Activated naive CD8-positive, alpha-beta T cell treated with anti-CD3 and anti-CD28 coated beads, Interleukin-2, amount 10 ng/mL, durations not matched to agents 7 days and 5 days (primary cell): ENCODE results near the gene LHX3. TPM values are rescaled to one million over a fixed set of nuclear protein-coding genes. Genes with fewer than 3 reads are reported as not detected.

ENCODE experiments used
- ATAC-seq: fragments of 150-1000 bp; cut with Tn5 transposase; one replicate; pipeline ENCODE4 v1.10.0; 2021; ENCODE audit warnings: low read depth, moderate library complexity
- POLR2A ChIA-PET: fragments of 350-600 bp; sonication (Branson Sonifier 250); formaldehyde crosslinking; loops from one replicate; lab custom pipeline; 2021; ENCODE audit warnings: antibody characterized with exemption; lab: Charles Lee
- DNase-seq: peaks from one replicate; pipeline ENCODE4 v3.0.0; 2021
- H3K27ac Mint-ChIP-seq: one replicate; pipeline ENCODE4 v1.8.0; 2022; ENCODE audit warnings: mild to moderate bottlenecking, mixed read lengths
- H3K27me3 Mint-ChIP-seq: one replicate; pipeline ENCODE4 v1.8.0; 2022; ENCODE audit warnings: mild to moderate bottlenecking, moderate library complexity, mixed read lengths
- H3K36me3 Mint-ChIP-seq: one replicate; pipeline ENCODE4 v1.8.0; 2021; ENCODE audit warnings: mild to moderate bottlenecking, mixed read lengths
- H3K4me1 Mint-ChIP-seq: one replicate; pipeline ENCODE4 v1.8.0; 2021; ENCODE audit warnings: mixed read lengths
- H3K4me3 Mint-ChIP-seq: one replicate; pipeline ENCODE4 v1.8.0; 2022; ENCODE audit warnings: mild to moderate bottlenecking, moderate library complexity, mixed read lengths
- H3K9me3 Mint-ChIP-seq: one replicate; pipeline ENCODE4 v1.8.0; 2021; ENCODE audit warnings: mixed read lengths
- total RNA-seq, 2 experiments: library from RNA; stranded (reverse); gene quantifications; one replicate each; pipeline ENCODE4 v1.2.3, GENCODE V29; 2021

Gene LHX3
- total RNA-seq, 2 experiments from 2014 or later = not detected

DNA sequence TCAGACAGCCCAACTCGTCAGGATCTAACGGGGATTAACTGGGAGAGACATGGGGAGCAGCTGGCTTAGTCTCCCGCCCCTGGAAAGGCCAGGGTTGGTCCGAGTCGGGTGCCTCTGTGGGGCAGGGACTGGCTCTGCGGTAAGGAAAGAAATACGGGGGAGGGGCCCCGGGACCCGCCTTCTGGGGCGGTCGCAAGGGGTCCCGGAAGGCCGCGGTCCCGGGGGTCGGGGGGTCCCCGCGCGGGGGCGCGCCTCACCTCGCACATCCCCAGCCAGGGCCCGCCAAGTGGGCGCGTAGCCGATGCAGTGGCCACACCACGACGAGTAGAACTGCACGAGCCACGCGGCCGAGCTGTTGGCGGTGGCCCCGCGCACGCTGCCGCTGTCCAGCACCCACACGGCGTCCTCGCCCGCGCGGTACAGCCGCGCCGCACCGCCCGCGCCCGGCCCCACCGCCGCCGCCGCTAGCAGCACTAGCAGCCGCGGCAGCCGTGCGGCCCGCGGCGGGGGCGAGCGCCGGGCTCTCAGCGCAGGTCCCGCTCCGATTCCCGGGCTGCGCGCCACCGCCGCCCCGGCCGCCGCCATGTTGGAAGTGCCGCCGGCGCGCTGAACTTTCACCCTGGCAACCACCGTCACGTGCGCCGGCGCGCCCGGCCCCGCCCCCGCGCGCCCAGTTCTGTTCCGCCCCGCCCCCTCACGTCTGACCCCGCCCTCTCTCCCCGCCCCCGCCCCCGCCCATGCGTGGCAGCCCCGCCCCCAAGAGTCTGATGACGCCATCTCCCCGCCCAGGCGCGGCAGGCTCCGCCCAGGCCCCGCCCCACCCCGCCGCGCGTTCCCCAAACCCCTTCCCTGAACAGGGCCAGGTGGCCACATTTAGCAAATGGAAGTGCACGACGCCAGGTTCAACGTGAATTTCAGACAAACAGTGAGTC, 40.6 kb upstream of the LHX3 start, which contains the start of gene QSOX2:
Gene QSOX2 (minus strand): TSS at position 594 of the 932 bp plus-strand sequence. CDS start 9 bp downstream, at position 585.
- peak within 1 kb of the TSS; percentile 80 for H3K27ac Mint-ChIP-seq
- no peaks in the 10 kb centered on the region for H3K9me3 Mint-ChIP-seq
- peak; percentile 91 for DNase-seq
- peaks cover 3% of the 10 kb centered on the region for H3K27me3 Mint-ChIP-seq
- no peaks in the 10 kb centered on the region for H3K36me3 Mint-ChIP-seq
- peak; percentile 68 for ATAC-seq
- H3K4me1 Mint-ChIP-seq = peaks cover 26% of the 10 kb centered on the region
- peak within 1 kb of the TSS; percentile 91 for H3K4me3 Mint-ChIP-seq
- POLR2A ChIA-PET = interaction anchor here (0.7 kb wide), 1 partner anchor 23 kb away, joined by 3 read pairs; no protein-coding TSS in a partner anchor

DNA sequence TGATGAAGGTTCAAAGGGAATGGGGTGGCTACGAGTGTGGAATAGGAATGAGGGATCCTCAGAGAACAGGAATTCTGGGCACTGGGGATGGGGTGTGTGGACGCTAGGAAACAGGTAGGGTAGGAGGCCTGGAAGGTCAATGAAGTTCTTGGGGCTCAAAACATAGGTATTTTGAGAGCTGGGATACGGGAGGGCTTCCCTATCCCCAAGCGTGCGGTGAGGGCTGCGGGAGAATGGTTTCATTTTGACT, 40.0 kb upstream of the LHX3 start:
- Mint-ChIP-seq H3K27ac (peak overlapping the region; percentile 80), H3K36me3 (no peaks in the 10 kb centered on the region), H3K4me3 (peak overlapping the region; percentile 91), H3K27me3 (peaks cover 3% of the 10 kb centered on the region), H3K9me3 (no peaks in the 10 kb centered on the region), H3K4me1 (peaks cover 26% of the 10 kb centered on the region)
- no peak for DNase-seq
- ATAC-seq = no peak
- POLR2A ChIA-PET = no interaction called here

DNA sequence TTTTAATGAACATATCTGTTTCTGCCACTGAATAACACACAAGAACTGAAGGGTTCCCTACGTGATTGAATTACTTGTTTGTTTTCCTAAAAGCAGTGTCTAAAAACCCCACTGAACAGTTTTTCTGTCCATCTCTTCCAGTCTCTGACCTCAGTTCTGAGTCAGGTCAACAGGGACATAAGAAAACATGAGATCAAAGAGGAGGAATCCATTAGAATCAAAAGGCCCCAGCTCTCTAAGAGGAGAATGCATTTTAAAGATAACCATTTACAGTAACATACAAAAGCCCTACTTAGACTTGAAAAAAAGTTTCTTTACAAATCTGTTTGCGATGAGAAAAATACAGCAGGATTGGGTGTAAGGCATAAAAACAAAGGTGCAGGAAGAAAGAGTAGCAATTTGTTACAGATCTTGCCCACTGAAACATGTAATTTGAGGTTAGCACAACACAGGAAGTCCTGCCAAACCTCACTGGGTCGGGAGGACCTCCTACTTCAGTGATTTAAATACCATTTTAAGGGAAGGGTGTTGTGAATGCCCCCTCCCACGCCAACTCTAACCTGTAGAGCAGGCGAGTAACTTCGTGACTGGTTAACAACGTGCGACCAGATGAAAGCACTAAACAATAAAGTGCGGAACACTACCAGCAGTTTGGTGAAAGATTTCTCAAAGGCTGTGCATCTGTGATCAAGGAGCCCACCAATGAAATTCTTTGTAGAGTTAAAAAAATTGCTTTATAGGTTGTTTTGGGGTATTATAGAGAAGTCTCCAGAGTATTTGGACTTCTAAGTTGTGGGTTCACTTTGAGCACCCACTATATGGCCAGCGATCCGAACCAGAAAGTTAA, 39.4 kb upstream of the LHX3 start:
- H3K36me3 Mint-ChIP-seq = no peaks in the 10 kb centered on the region
- POLR2A ChIA-PET = no interaction called here
- DNase-seq (no peak), ATAC-seq (peak; percentile 38)
- peak overlapping the region; percentile 80 for H3K27ac Mint-ChIP-seq
- H3K4me3 Mint-ChIP-seq = peak overlapping the region; percentile 91
- H3K27me3 Mint-ChIP-seq = peaks cover 3% of the 10 kb centered on the region
- no peaks in the 10 kb centered on the region for H3K9me3 Mint-ChIP-seq
- H3K4me1 Mint-ChIP-seq = peaks cover 28% of the 10 kb centered on the region

DNA sequence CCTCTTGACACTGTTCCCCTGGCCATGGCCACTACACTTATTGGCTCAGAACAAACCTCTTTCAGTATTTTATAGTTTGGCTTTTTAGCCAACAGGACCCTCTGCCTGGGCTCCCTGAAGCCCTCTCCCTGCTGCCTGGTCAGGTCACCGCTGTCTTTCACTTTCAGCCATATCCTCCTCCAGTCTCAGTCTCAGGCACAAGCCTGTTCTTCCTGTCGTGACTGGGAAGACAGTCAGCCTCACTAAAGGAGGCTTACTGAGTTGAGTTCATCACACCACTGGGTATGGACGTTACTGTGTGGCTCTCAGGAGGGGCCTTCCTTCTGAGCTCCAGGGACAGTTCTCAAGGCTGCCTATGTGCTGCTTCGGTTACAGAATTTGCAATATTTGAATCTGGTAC, 38.7 kb upstream of the LHX3 start:
- peaks cover 28% of the 10 kb centered on the region for H3K4me1 Mint-ChIP-seq
- peak overlapping the region; percentile 80 for H3K27ac Mint-ChIP-seq
- peak overlapping the region; percentile 91 for H3K4me3 Mint-ChIP-seq
- H3K27me3 Mint-ChIP-seq = peaks cover 3% of the 10 kb centered on the region
- DNase-seq = no peak
- no peaks in the 10 kb centered on the region for H3K36me3 Mint-ChIP-seq
- POLR2A ChIA-PET = no interaction called here
- ATAC-seq = no peak
- no peaks in the 10 kb centered on the region for H3K9me3 Mint-ChIP-seq

DNA sequence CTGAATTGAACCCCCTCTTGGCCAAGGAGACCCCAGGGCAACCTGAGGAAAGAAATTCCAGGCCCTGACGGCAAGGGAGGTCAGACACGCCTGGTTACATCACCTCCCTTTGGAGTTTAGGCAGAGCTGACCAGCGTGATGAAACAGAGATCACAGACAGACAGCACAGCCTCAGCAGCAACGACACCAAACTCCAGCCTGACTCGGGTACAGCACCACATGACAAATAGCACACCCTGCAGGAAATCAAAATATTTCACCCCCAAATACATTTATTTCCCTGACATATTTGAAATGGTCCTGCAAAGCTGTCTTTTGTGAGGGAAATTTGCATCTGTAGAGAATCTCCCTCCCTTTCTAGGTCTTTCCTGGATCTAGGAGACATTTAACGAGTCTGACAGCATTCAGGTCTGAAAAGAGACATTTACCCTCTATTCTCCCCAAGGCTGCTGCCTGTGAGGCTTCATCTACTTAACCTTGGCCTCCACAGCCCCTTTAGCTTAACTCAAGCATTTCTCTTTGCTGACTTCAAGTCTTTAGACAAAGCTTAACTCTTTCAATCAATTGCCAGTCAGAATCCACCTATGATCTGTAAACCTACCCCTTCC, 38.1 kb upstream of the LHX3 start:
- H3K36me3 Mint-ChIP-seq = no peaks in the 10 kb centered on the region
- POLR2A ChIA-PET = interaction anchor here (1.0 kb wide), 1 partner anchor 24 kb away, joined by 4 read pairs; no protein-coding TSS in a partner anchor
- H3K27ac Mint-ChIP-seq = peak overlapping the region; percentile 80
- no peaks in the 10 kb centered on the region for H3K9me3 Mint-ChIP-seq
- no peak overlapping the region for H3K4me3 Mint-ChIP-seq
- no peak for DNase-seq
- no peak for ATAC-seq
- peaks cover 3% of the 10 kb centered on the region for H3K27me3 Mint-ChIP-seq
- H3K4me1 Mint-ChIP-seq = peaks cover 30% of the 10 kb centered on the region

DNA sequence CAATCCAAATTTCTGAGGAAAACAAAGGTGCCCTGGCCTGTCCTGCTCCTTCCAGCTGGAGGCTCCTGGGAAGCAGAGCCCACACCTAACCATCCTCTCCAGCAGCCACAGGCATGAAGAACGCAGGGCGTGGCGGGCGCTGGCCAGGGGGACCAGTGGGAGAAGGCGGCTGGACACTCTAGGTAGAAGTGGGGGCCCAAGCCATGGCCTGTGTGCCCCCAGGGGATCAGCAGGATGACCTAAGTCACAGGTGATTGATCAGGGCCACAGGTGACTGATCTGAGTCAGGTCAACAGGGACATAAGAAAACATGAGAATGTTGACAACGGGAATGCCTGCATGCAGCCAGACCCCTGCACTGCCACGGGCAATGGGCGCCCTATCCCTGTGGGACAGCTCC, 37.3 kb upstream of the LHX3 start:
- Mint-ChIP-seq H3K27ac (no peak overlapping the region), H3K36me3 (no peaks in the 10 kb centered on the region), H3K4me1 (peaks cover 30% of the 10 kb centered on the region), H3K9me3 (no peaks in the 10 kb centered on the region), H3K27me3 (peaks cover 3% of the 10 kb centered on the region), H3K4me3 (no peak overlapping the region)
- DNase-seq = no peak
- POLR2A ChIA-PET = interaction anchor here (1.0 kb wide), 1 partner anchor 25 kb away, joined by 4 read pairs; no protein-coding TSS in a partner anchor
- ATAC-seq = no peak

DNA sequence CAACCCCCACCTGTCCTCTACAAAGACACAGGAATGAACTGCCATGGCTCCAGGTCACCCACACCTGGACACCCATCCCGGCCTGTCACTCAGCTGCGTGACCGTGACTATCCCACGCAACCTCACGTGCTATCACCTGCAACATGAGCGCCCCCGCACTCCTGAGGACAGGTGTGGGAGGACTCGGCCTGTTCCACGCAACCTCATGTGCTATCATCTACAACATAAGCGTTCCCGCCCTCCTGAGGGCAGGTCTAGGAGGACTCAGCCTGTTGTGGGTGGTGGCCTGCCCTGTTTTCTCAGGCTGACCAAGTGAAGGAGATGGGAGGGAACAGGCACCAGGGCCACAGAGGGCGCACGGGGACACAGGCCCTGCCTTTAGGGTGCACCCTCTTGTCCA, 36.6 kb upstream of the LHX3 start:
- ATAC-seq = no peak
- no peak overlapping the region for H3K27ac Mint-ChIP-seq
- no peak for DNase-seq
- peaks cover 30% of the 10 kb centered on the region for H3K4me1 Mint-ChIP-seq
- no peaks in the 10 kb centered on the region for H3K27me3 Mint-ChIP-seq
- H3K4me3 Mint-ChIP-seq = no peak overlapping the region
- H3K9me3 Mint-ChIP-seq = no peaks in the 10 kb centered on the region
- H3K36me3 Mint-ChIP-seq = no peaks in the 10 kb centered on the region
- POLR2A ChIA-PET = no interaction called here

DNA sequence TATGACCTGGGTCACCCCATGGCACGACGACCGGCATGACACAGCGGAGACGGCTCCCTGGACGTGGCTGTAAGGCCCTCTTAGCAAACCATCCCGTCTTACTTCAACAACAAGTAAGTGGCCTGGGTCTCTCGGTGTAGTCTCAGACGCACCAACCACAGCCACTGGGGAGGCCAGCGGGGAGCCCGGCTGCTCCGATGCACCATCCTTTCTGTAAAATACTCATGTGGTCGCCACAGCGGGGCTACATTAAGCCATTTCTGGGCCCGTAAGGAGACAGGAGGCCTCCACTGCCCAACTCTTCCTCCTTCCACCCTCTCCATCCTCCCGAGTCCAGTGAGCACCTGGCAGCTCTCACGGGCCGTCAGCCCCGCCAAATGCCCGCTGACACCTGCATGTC, 36.0 kb upstream of the LHX3 start:
- POLR2A ChIA-PET = no interaction called here
- Mint-ChIP-seq H3K4me3 (no peak overlapping the region), H3K4me1 (peaks cover 30% of the 10 kb centered on the region), H3K9me3 (no peaks in the 10 kb centered on the region), H3K27ac (no peak overlapping the region), H3K36me3 (no peaks in the 10 kb centered on the region), H3K27me3 (no peaks in the 10 kb centered on the region)
- no peak for ATAC-seq
- DNase-seq = no peak

DNA sequence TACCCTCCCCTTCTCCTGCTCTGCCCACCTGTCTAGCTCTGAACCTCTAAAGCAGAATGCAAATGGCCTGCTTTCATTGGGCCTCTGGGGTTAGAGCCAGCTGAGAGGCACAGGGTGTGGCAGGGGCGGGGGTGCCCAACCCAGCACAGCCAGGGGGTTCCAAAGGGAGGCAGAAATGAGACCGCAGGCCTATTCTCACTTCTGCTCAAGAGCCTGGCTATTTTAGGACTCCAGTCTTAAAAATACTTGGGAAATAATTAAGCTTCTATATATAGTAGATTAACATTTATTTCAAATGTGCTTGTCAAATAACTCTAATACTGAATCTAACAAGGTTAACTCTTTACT, 35.0 kb upstream of the LHX3 start:
- Mint-ChIP-seq H3K27me3 (no peaks in the 10 kb centered on the region), H3K36me3 (no peaks in the 10 kb centered on the region), H3K27ac (no peak overlapping the region), H3K4me3 (no peak overlapping the region), H3K4me1 (peaks cover 27% of the 10 kb centered on the region), H3K9me3 (no peaks in the 10 kb centered on the region)
- POLR2A ChIA-PET = no interaction called here
- no peak for DNase-seq
- no peak for ATAC-seq

DNA sequence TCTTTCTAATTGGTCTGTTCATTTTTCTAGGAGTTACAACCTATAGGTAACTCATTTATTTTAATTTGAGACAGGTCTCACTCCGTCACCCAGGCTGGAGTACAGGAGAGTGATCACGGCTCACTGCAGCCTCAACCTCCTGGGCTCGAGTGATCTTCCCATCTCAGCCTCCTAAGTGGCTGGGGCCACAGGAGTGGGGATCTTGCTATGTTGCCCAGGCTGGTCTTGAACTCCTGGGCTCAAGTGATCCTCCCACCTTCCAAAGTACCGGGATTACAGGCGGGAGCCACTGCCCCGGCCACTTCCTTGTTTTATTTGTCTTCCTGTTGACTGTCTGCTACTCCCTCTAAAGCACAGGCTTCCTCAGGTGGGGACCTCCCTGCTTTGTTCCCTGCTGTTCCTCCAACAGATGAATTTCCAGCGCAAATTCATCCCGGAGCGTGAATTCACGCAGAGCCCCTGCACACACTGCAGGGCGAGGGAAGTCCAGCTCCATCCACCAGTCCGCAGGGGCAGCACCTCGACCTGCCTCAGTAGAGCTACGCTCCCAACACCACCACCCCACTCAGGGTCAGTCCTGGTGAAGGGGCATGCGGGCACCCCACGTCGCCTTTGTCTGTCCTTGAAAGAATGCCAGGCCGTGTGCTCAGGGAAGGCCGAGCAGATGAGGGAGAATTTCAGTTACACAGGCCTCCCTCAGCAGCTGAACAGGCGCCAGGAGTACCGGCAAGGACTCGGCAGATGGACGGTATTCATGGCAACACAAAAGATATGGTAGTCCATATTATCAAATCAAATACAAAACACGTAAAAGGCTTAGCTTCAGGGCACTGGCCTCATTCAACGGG, 34.4 kb upstream of the LHX3 start:
- ATAC-seq (no peak), DNase-seq (no peak)
- no peaks in the 10 kb centered on the region for H3K27me3 Mint-ChIP-seq
- no peak overlapping the region for H3K27ac Mint-ChIP-seq
- no peaks in the 10 kb centered on the region for H3K9me3 Mint-ChIP-seq
- POLR2A ChIA-PET = no interaction called here
- peaks cover 22% of the 10 kb centered on the region for H3K4me1 Mint-ChIP-seq
- no peak overlapping the region for H3K4me3 Mint-ChIP-seq
- H3K36me3 Mint-ChIP-seq = no peaks in the 10 kb centered on the region

DNA sequence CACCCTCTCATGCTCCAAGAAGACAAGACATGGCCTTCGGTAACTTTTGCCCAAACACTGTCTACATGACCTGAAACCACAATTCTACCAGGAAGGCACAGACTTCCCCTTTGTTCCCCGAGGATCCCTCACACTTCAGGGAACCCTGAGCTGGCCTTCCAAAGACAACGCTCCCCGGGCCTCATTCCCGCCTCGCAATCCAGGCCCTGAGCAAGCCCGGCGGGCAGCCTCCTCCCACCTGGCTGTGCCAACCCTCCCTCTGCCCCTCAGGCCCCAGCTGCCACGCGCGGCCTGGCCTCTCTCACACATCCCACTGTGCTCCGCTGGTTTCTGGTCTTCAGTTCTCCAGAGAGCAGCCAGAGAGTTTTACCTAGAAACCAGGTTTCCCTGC, 33.4 kb upstream of the LHX3 start:
- DNase-seq (no peak), ATAC-seq (no peak)
- no peaks in the 10 kb centered on the region for H3K9me3 Mint-ChIP-seq
- H3K36me3 Mint-ChIP-seq = peaks cover 1% of the 10 kb centered on the region
- H3K4me1 Mint-ChIP-seq = peaks cover 19% of the 10 kb centered on the region
- no peak overlapping the region for H3K4me3 Mint-ChIP-seq
- POLR2A ChIA-PET = no interaction called here
- no peak overlapping the region for H3K27ac Mint-ChIP-seq
- no peaks in the 10 kb centered on the region for H3K27me3 Mint-ChIP-seq

DNA sequence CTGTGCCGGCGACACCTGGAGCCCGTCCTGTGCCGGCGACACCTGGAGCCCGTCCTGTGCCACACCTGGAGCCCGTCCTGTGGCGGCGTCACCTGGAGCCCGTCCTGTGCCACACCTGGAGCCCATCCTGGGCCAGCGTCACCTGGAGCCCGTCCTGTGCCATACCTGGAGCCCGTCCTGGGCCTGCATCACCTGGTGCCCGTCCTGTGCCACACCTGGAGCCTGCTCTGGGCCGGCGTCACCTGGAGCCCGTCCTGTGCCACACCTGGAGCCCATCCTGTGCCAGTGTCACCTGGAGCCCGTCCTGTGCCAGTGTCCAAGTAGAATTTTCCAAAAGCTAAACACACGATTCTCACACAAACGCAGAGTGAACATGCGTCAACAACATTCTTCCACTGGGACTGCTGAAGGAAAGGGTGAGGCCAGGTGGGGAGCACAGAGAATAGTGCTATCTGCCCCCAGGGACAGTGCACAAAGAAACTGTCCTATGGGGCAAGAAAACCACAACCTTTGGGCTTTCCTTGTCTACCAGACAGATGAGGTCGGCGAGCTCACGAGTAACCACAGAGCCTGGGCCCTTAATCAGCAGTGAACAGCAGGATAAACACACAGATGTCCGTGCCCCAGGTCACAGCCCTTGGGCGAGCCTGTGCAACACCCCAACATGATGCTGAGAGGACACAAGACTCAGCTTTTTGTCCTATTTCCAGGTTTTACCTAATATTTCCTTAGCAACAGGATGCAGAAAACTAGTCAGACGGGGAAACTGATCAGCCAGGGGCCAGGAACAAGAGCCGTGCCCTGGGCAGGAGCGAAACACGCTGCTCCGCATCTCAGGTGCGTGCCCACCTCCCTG, 32.8 kb upstream of the LHX3 start:
- Mint-ChIP-seq H3K27ac (no peak overlapping the region), H3K27me3 (no peaks in the 10 kb centered on the region), H3K4me1 (peaks cover 15% of the 10 kb centered on the region), H3K36me3 (peaks cover 1% of the 10 kb centered on the region), H3K9me3 (no peaks in the 10 kb centered on the region), H3K4me3 (no peak overlapping the region)
- ATAC-seq (no peak), DNase-seq (no peak)
- POLR2A ChIA-PET = no interaction called here
